ENCODE data around the gene ARHGAP15.

Gene ARHGAP15

DNA sequence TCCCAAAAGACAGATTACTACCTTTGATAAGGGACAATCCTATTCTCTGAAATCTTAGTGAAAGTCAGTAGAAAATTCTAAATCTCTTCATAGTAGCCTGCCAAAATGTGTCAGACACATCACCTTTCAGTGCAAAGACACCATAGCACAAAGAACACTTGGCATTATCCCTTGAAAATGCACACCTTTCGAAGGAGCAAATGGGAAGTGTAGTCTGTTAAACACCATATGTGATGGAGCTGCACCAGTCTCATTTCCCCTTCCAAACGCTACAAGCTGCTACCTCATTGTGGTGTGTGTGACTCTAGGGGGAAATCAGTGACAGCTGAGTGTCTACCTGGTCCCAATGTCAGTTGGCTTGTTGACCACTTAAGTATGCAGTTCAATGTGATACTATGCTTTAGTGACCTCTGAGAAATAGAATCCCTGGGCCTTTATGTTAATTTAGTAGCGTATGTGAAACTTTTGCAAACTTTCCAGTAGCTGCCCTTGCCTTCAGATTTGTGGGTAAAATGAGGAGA, 551.7 kb downstream of the ARHGAP15 start:
- H2AFZ ChIP-seq (ENCODE audit: low read length) = no peak overlapping the region
- H3K36me3 ChIP-seq (ENCODE audit: insufficient read depth, low read length) = no peaks in the 10 kb centered on the region
- H4K20me1 ChIP-seq (ENCODE audit: insufficient read depth, low read length) = no peaks in the 10 kb centered on the region
- TF ChIP-seq, protein P1, sequence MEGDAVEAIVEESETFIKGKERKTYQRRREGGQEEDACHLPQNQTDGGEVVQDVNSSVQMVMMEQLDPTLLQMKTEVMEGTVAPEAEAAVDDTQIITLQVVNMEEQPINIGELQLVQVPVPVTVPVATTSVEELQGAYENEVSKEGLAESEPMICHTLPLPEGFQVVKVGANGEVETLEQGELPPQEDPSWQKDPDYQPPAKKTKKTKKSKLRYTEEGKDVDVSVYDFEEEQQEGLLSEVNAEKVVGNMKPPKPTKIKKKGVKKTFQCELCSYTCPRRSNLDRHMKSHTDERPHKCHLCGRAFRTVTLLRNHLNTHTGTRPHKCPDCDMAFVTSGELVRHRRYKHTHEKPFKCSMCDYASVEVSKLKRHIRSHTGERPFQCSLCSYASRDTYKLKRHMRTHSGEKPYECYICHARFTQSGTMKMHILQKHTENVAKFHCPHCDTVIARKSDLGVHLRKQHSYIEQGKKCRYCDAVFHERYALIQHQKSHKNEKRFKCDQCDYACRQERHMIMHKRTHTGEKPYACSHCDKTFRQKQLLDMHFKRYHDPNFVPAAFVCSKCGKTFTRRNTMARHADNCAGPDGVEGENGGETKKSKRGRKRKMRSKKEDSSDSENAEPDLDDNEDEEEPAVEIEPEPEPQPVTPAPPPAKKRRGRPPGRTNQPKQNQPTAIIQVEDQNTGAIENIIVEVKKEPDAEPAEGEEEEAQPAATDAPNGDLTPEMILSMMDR (IDR thresholded peaks at IDR 0.05; ENCODE audit: low read length) = no peak
- TF ChIP-seq EZH2 (IDR thresholded peaks at IDR 0.05; ENCODE audit: borderline replicate concordance, low read length) = no peak
- H3K27ac ChIP-seq (ENCODE audit: low read depth, low read length, poor library complexity, severe bottlenecking) = no peak overlapping the region
- H3K4me3 ChIP-seq (ENCODE audit: low read depth, low read length, poor library complexity, severe bottlenecking) = no peak overlapping the region
- H3F3A ChIP-seq (ENCODE audit: insufficient read depth, low read length) = no peaks in the 10 kb centered on the region
- H3K79me2 ChIP-seq (ENCODE audit: insufficient read depth, low read length) = no peaks in the 10 kb centered on the region
- no peaks in the 10 kb centered on the region for H3K4me1 ChIP-seq (ENCODE audit: insufficient read depth, low read length, severe bottlenecking)
- H3K9ac ChIP-seq (ENCODE audit: low read length) = no peak overlapping the region
- H3K9me2 ChIP-seq (ENCODE audit: low read depth, low read length) = no peaks in the 10 kb centered on the region
- no peaks in the 10 kb centered on the region for H3K27me3 ChIP-seq (ENCODE audit: insufficient read depth, low read length)
- no peaks in the 10 kb centered on the region for H3K9me3 ChIP-seq (ENCODE audit: low read length)
- H3K4me2 ChIP-seq (ENCODE audit: low read length) = no peak overlapping the region

DNA sequence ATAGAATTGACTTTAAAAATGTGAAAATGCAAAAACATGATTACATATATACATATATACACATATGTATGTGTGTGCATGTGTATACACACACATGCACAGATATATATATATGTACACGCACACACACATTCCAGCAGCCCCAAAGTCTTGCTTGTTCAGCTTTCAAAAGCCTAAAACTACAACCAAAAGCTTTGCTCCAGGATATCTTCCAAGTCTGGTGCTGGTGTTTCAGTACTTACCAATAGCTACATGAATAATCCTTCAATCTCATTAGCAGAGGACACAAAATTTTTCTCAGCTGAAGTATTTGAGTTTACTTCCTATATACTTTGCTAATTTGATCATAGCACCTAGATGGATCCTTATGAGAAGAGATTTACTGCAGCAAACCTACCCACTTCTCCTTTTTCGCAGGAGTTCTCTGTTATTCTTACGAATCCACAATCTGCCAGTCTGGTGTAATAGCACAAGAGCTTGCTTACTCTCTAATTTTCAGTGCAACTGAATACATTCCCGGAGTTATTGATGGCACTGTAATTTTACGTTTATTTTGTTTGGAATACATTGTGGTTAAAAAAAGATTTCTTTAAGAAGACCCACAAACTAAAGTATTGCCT, 553.3 kb downstream of the ARHGAP15 start:
- Histone ChIP-seq H3K27ac (ENCODE audit: low read depth, low read length, poor library complexity, severe bottlenecking) (no peak overlapping the region), H3K27me3 (ENCODE audit: insufficient read depth, low read length) (no peaks in the 10 kb centered on the region), H3K9ac (ENCODE audit: low read length) (no peak overlapping the region), H3K9me2 (ENCODE audit: low read depth, low read length) (no peaks in the 10 kb centered on the region), H2AFZ (ENCODE audit: low read length) (no peak overlapping the region), H4K20me1 (ENCODE audit: insufficient read depth, low read length) (no peaks in the 10 kb centered on the region), H3K4me3 (ENCODE audit: low read depth, low read length, poor library complexity, severe bottlenecking) (no peak overlapping the region), H3K4me1 (ENCODE audit: insufficient read depth, low read length, severe bottlenecking) (no peaks in the 10 kb centered on the region), H3K4me2 (ENCODE audit: low read length) (no peak overlapping the region), H3K9me3 (ENCODE audit: low read length) (no peaks in the 10 kb centered on the region), H3K36me3 (ENCODE audit: insufficient read depth, low read length) (no peaks in the 10 kb centered on the region), H3K79me2 (ENCODE audit: insufficient read depth, low read length) (no peaks in the 10 kb centered on the region), H3F3A (ENCODE audit: insufficient read depth, low read length) (no peaks in the 10 kb centered on the region)
- TF ChIP-seq, protein P1 (IDR thresholded peaks at IDR 0.05; ENCODE audit: low read length) = no peak
- no peak for TF ChIP-seq EZH2 (IDR thresholded peaks at IDR 0.05; ENCODE audit: borderline replicate concordance, low read length)

DNA sequence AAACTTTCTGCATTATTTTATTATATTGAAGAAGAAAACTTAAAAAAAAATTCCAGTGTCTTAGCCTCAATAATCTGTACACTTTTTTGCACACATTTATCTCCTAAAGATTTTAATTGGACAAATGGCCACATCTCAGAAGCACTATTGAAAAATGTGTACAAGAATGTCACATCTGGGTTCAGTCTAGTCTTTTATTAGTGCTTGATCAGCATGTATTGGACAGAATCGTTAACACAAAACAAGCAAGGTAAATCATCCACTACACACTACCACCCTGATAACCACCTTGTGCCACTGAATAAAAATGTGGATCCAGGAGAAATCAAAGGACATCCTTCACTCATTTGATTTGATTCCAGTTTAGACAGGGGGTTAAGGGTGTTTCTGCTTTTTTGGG, 554.8 kb downstream of the ARHGAP15 start:
- Histone ChIP-seq H3K27me3 (ENCODE audit: insufficient read depth, low read length) (no peaks in the 10 kb centered on the region), H3K79me2 (ENCODE audit: insufficient read depth, low read length) (no peaks in the 10 kb centered on the region), H3K4me3 (ENCODE audit: low read depth, low read length, poor library complexity, severe bottlenecking) (no peak overlapping the region), H3K9me2 (ENCODE audit: low read depth, low read length) (no peaks in the 10 kb centered on the region), H3K4me1 (ENCODE audit: insufficient read depth, low read length, severe bottlenecking) (no peaks in the 10 kb centered on the region), H2AFZ (ENCODE audit: low read length) (no peak overlapping the region), H3K27ac (ENCODE audit: low read depth, low read length, poor library complexity, severe bottlenecking) (no peak overlapping the region), H3K9ac (ENCODE audit: low read length) (no peak overlapping the region), H3K9me3 (ENCODE audit: low read length) (no peaks in the 10 kb centered on the region), H3F3A (ENCODE audit: insufficient read depth, low read length) (no peaks in the 10 kb centered on the region; the same call in 1 of the 2 replicates), H4K20me1 (ENCODE audit: insufficient read depth, low read length) (no peaks in the 10 kb centered on the region), H3K4me2 (ENCODE audit: low read length) (no peak overlapping the region), H3K36me3 (ENCODE audit: insufficient read depth, low read length) (no peaks in the 10 kb centered on the region)
- no peak for TF ChIP-seq EZH2 (IDR thresholded peaks at IDR 0.05; ENCODE audit: borderline replicate concordance, low read length)
- TF ChIP-seq, protein P1 (IDR thresholded peaks at IDR 0.05; ENCODE audit: low read length) = no peak
